Stimulated activated CD4-positive, alpha-beta T cell treated with anti-CD3 and anti-CD28 coated beads, Interleukin-1b, Interleukin-23, amount 100 ng/mL, for 48 hours (primary cell): ENCODE measurements around the gene KIFBP.

ENCODE experiments used
- DNase-seq: peaks from one replicate; pipeline ENCODE4 v3.0.0-alpha.2; 2020

Gene KIFBP

GRCh38 chr10:69052736-69053135 is 64.1 kb downstream of the KIFBP start:
- DNase-seq = no peak

DNA sequence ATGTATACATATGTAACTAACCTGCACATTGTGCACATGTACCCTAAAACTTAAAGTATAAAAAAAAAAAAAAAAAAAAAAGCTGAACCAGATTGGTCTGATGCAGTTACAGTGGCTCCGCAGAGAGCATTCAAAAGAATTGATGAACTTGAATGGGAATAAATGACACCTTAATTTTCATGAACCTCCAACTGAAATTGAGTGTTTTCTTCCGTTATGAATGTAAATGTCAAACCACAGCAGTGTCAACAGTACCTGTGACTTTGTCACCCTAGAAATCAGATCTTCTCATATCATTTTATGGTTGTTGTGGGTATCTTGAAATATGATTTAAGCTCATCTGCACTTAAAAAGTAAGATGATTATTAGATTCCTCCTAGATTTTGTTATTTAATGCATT is 66.6 kb downstream of the KIFBP start:
- DNase-seq = no peak

DNA sequence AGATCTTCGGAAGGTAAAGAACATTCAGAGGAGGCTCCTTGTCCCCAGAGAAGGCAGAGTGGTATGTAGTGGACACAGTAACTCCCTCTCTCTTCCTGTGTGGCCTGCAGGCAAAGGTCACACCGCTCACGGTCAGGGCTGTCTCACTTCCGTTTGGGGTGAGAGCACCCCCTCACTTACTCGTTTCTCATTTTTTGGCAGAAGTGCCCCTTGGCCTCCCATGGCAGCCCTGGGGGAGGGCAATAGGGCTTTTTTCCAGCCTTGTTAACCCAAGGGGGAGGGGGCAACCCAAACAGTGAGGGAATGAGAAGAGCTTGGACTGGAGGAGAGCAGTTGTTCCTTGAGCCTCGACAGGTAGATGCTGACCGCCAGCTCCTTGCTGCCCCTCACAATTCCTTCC is 67.5 kb downstream of the KIFBP start:
- no peak for DNase-seq

DNA sequence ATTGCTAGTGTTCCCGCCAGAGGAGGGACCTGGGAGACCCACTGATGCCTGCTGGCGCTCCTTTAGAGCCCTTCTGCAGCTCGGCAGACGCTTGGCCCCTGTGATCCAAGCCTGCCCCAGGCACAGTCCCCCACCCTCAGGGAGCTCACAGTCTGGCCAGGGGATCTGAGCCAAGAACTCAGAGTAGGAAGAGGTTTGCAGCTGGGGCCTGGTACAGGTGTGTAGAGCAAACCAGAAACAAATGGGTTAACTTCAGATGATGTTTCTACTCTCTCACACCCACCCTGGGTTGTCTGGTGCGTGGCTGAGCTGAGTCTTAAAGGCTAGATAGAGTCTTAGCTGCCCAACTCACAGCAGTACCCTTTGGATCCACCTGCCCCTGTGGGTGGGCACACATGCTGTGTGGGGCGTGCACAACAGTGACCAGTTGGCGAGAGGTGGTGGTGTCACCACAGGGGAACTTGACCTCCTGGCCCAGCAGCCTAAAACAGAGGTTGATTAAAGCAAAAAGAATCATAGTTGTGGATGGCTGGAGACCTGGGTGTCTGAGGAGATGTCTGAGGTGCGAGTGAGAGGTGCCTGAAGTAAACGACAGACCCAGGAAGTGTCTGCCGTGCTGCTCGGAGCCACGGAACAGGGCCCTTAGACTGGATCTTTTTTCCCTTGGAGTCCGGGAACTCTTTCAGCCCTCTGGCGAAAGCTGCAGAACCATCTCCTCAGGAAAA is 68.1 kb downstream of the KIFBP start:
- DNase-seq = no peak

- DNase-seq = no peak
These were observed 68.8 kb downstream of the KIFBP start for GRCh38 chr10:69057261-69057950.

GRCh38 chr10:69057951-69058297 is 69.3 kb downstream of the KIFBP start:
- DNase-seq = no peak

GRCh38 chr10:69060127-69060798 is 71.7 kb downstream of the KIFBP start:
- no peak for DNase-seq

- peak; percentile 32 for DNase-seq
These were observed 72.9 kb downstream of the KIFBP start for GRCh38 chr10:69061305-69062161.

GRCh38 chr10:69062901-69063300 is 74.3 kb downstream of the KIFBP start:
- no peak for DNase-seq

GRCh38 chr10:69064762-69065328 is 76.2 kb downstream of the KIFBP start:
- no peak for DNase-seq

DNA sequence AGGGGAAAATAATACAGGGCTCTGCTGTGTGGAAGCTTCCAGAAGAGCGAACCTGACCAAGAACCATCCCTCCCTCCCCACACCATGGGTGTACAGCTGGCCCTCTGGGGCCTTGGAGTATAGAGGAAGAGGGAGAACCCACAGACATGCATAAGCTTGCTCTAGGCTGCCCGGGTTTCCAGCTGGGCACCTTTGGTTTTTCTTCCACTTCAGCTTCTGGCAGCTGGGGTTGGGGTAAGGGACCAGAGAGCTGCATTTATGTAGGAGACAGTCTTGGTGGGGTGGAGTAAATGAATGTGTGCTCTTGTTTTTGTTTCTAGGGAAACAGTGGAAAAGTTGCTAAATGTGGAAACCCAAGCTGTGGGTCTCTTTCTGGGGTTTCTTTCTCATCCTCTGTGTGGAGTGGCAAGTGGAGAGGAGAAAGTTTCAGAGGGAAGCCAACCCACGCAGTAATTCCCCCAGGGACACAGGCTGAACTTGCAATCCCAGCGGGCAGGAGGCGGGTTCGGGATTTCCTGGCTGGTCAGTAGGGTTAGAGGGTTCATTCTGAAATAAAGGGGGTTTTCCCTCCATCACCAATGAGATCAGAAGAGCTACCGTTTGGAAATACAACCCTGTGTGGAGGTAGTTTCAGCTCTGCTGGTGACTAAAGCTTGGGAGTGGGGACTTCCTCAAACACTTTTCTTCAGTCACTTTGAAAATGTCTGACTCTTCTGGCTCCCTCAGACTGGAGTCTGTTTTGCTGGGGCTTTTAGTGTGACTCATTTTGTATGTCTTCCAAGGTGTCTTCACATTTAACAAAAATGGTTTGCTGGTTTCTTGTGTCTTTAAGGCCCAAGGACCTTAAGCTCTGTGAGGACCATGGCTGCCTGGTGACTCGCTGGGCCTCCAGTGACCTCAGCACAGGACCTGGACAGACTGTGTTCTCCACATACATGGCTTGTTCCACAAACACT is 77.1 kb downstream of the KIFBP start:
- DNase-seq = peak; percentile 42
